Activated B cell treated with CpG ODN at 0.5 μM for 24 hours (primary cell): ENCODE measurements around the gene CXCR5. TPM values are rescaled to one million over a fixed set of nuclear protein-coding genes. Genes with fewer than 3 reads are reported as not detected.

Experiments used
- ATAC-seq: fragments of 200-7000 bp; cut with Tn5 transposase; one replicate; pipeline ENCODE4 v1.10.0; 2021; ENCODE audit warnings: low read depth, mild to moderate bottlenecking, moderate library complexity
- CTCF ChIA-PET: fragments of 350-600 bp; sonication (Branson Sonifier 250); formaldehyde crosslinking; loops from one replicate; lab custom pipeline; 2021; ENCODE audit warnings: antibody characterized with exemption; lab: Charles Lee
- POLR2A ChIA-PET: fragments of 350-600 bp; sonication (Branson Sonifier 250); formaldehyde crosslinking; loops from one replicate; lab custom pipeline; 2021; ENCODE audit warnings: antibody characterized with exemption; lab: Charles Lee
- DNase-seq: peaks from one replicate; pipeline ENCODE4 v3.0.0; 2022
- H3K27ac Mint-ChIP-seq: one replicate; pipeline ENCODE4 v1.8.0; 2020; ENCODE audit warnings: mixed read lengths
- H3K27me3 Mint-ChIP-seq: one replicate; pipeline ENCODE4 v1.8.0; 2021; ENCODE audit warnings: mixed read lengths
- H3K36me3 Mint-ChIP-seq: one replicate; pipeline ENCODE4 v1.8.0; 2021; ENCODE audit warnings: low read depth, mixed read lengths
- H3K4me1 Mint-ChIP-seq: one replicate; pipeline ENCODE4 v1.8.0; 2021; ENCODE audit warnings: mixed read lengths
- H3K4me3 Mint-ChIP-seq: one replicate; pipeline ENCODE4 v1.8.0; 2020; ENCODE audit warnings: mild to moderate bottlenecking, mixed read lengths
- H3K9me3 Mint-ChIP-seq: one replicate; pipeline ENCODE4 v1.8.0; 2020; ENCODE audit warnings: mixed read lengths
- CTCF ChIP-seq: fragments of 200-600 bp; IDR thresholded peaks from one replicate; pipeline ENCODE4 v1.8.0; 2022; ENCODE audit warnings: antibody characterized with exemption, mild to moderate bottlenecking
- intact Hi-C: fragments of 100-400 bp; cut with micrococcal nuclease; formaldehyde crosslinking; loops from one replicate; pipeline ENCODE4 v1.15.1; 2024
- total RNA-seq: library from RNA; stranded (reverse); gene quantifications from 2 replicates; pipeline ENCODE4 v1.2.3, GENCODE V29; 2022

Gene CXCR5
- total RNA-seq, 1 donor from 2014 or later, result 199 TPM

- DNase-seq (no peak), ATAC-seq (no peak)
- H3K27ac Mint-ChIP-seq, result no peak overlapping the region
- H3K9me3 Mint-ChIP-seq, result no peaks in the 10 kb centered on the region
- peaks cover 75% of the 10 kb centered on the region for H3K4me1 Mint-ChIP-seq
- ChIA-PET POLR2A (interaction anchor here (6.0 kb wide), 1 partner anchor 8 kb away, joined by 109 read pairs; no protein-coding TSS in a partner anchor), CTCF (interaction anchor here (2.7 kb wide), 1 partner anchor 9 kb away, joined by 7 read pairs; no protein-coding TSS in a partner anchor)
- H3K27me3 Mint-ChIP-seq, result peaks cover under 1% of the 10 kb centered on the region
- peak overlapping the region; percentile 49 for H3K4me3 Mint-ChIP-seq
- TF ChIP-seq CTCF, result no peak
- intact Hi-C loops, result no loop called here
- H3K36me3 Mint-ChIP-seq, result peaks cover 9% of the 10 kb centered on the region
These were observed 37.6 kb downstream of the CXCR5 start for GRCh38 chr11:118921121-118921928.

- ATAC-seq (no peak), DNase-seq (no peak)
- H3K4me1 Mint-ChIP-seq, result peaks cover 75% of the 10 kb centered on the region
- H3K27ac Mint-ChIP-seq, result no peak overlapping the region
- no peak for TF ChIP-seq CTCF
- ChIA-PET CTCF (interaction anchor here (0.8 to 2.7 kb wide), 2 partner anchors 10 to 16 kb away, joined by 4 to 7 read pairs; no protein-coding TSS in a partner anchor), POLR2A (interaction anchor here (0.6 to 6.0 kb wide), 2 partner anchors 9 to 226 kb away, joined by 3 to 109 read pairs; no protein-coding TSS in a partner anchor)
- H3K36me3 Mint-ChIP-seq, result peaks cover 10% of the 10 kb centered on the region
- intact Hi-C loops, result no loop called here
- no peak overlapping the region for H3K4me3 Mint-ChIP-seq
- peaks cover 2% of the 10 kb centered on the region for H3K27me3 Mint-ChIP-seq
- H3K9me3 Mint-ChIP-seq, result no peaks in the 10 kb centered on the region
These were observed 38.4 kb downstream of the CXCR5 start for GRCh38 chr11:118921929-118922744.

GRCh38 chr11:118922745-118923627 lies 39.3 kb downstream of the CXCR5 start:
- Mint-ChIP-seq H3K27me3 (peaks cover 2% of the 10 kb centered on the region), H3K4me3 (peak overlapping the region; percentile 88), H3K36me3 (peaks cover 7% of the 10 kb centered on the region), H3K9me3 (no peaks in the 10 kb centered on the region), H3K4me1 (peaks cover 75% of the 10 kb centered on the region), H3K27ac (peak overlapping the region; percentile 41)
- no peak for TF ChIP-seq CTCF
- ATAC-seq (no peak), DNase-seq (no peak)
- CTCF ChIA-PET, result interaction anchor here (0.8 to 2.7 kb wide), 2 partner anchors 11 to 17 kb away, joined by 4 to 7 read pairs; no protein-coding TSS in a partner anchor
- POLR2A ChIA-PET, result interaction anchor here (0.6 to 6.0 kb wide), 3 partner anchors 10 to 227 kb away, joined by 3 to 109 read pairs (median 6); no protein-coding TSS in a partner anchor
- intact Hi-C loops, result no loop called here

GRCh38 chr11:118923721-118924587 lies 40.3 kb downstream of the CXCR5 start:
- POLR2A ChIA-PET, result interaction anchor here (0.6 to 6.0 kb wide), 11 partner anchors 11 to 246 kb away, joined by 3 to 109 read pairs (median 4); partner anchors contain the start of genes CENATAC, CXCR5 and DDX6
- no peak for DNase-seq
- no peak for TF ChIP-seq CTCF
- CTCF ChIA-PET, result interaction anchor here (0.6 to 2.7 kb wide), 3 partner anchors 12 to 34 kb away, joined by 3 to 7 read pairs (median 3); no protein-coding TSS in a partner anchor
- ATAC-seq, result no peak
- intact Hi-C loops, result loop anchor here (1.0 kb wide), 1 partner anchor 9 kb away; no protein-coding TSS in a partner anchor
- Mint-ChIP-seq H3K9me3 (no peaks in the 10 kb centered on the region), H3K36me3 (peaks cover 7% of the 10 kb centered on the region), H3K27me3 (peaks cover 2% of the 10 kb centered on the region), H3K4me1 (peaks cover 75% of the 10 kb centered on the region), H3K4me3 (peak overlapping the region; percentile 88), H3K27ac (peak overlapping the region; percentile 78)
